Peyer's patch (tissue), 4 donors: ENCODE measurements around the gene MGARP.

Experiments used
- CTCF ChIP-seq, 6 experiments: fragments of 450-650 bp in 4 of 6; fragments of 200-600 bp in 2 of 6; sonication (generic) in 1 of 6; IDR thresholded peaks; one replicate each; pipeline ENCODE4 v1.5.1; 2017 to 2019; ENCODE audit warnings: antibody characterized with exemption in 6 of 6, mild to moderate bottlenecking in 3 of 6, moderate library complexity in 1 of 6
- POLR2A ChIP-seq, 2 donors: fragments of 450-650 bp; IDR thresholded peaks; one replicate each; pipeline ENCODE4 v1.5.1; 2017; ENCODE audit warnings: antibody characterized with exemption in 2 of 2, mild to moderate bottlenecking in 2 of 2, moderate library complexity in 2 of 2

GRCh38 chr4:139245590-139245989 is 34.4 kb downstream of the MGARP start:
- no peak for TF ChIP-seq CTCF (IDR thresholded peaks at IDR 0.05)
- no peak for TF ChIP-seq POLR2A (IDR thresholded peaks at IDR 0.05)
